Right lobe of liver (tissue), 4 donors: Measurements from ENCODE around the gene SOHLH1.

Experiments
- CTCF ChIP-seq, 4 donors: fragments of 200-600 bp in 3 of 4; fragments of 450-650 bp in 1 of 4; IDR thresholded peaks; one replicate each; pipeline versions ENCODE4 v1.5.1 to v1.8.0; 2016 to 2022; ENCODE audit warnings: antibody characterized with exemption in 4 of 4, mild to moderate bottlenecking in 2 of 4
- POLR2A ChIP-seq: fragments of 450-650 bp; IDR thresholded peaks from one replicate; pipeline ENCODE4 v1.6.1; 2017; ENCODE audit warnings: antibody characterized with exemption, mild to moderate bottlenecking
- donor health status: DM: no; HTN: no; CAD: no.
- donor health status: DM: no; HTN: no; CAD: no.
- donor health status: DM: no; HTN: yes; CAD: no.

- no peak for TF ChIP-seq CTCF (IDR thresholded peaks at IDR 0.05)
- TF ChIP-seq POLR2A = no peak
Observed at GRCh38 chr9:135701067-135701958, 2.0 kb upstream of the SOHLH1 start.
